Measurements from ENCODE around the gene ZBTB20. TPM values are rescaled to one million over a fixed set of nuclear protein-coding genes. Genes with fewer than 3 reads are reported as not detected.

Gene ZBTB20
- total RNA-seq, 1 experiment from 2014 or later = 12.8 TPM

GRCh38 chr3:114690911-114691310, 456.2 kb downstream of the ZBTB20 start:
- no peak for DNase-seq
- peaks cover 22% of the 10 kb centered on the region for H3K36me3 Mint-ChIP-seq (ENCODE audit: insufficient read depth, unreplicated experiment)
- H3K27ac Mint-ChIP-seq (ENCODE audit: unreplicated experiment) = no peak overlapping the region
- no peak for TF ChIP-seq CTCF (IDR thresholded peaks at IDR 0.05; ENCODE audit: insufficient read depth in 1 of 2, low read depth in 1 of 2, low read length in 1 of 2, severe bottlenecking in 1 of 2, unreplicated experiment in 1 of 2)
- no TSS peak for BruUV-seq (replicated peaks)
- H3K27me3 Mint-ChIP-seq (ENCODE audit: insufficient read depth, unreplicated experiment) = no peaks in the 10 kb centered on the region
- no peaks in the 10 kb centered on the region for H3K9me3 ChIP-seq
- no peak overlapping the region for H3K4me3 Mint-ChIP-seq (ENCODE audit: unreplicated experiment)
- H3K4me1 ChIP-seq = no peaks in the 10 kb centered on the region
- no peaks in the 10 kb centered on the region for H3K27me3 ChIP-seq (replicated peaks; ENCODE audit: control insufficient read depth, insufficient read depth, low read length)
- intact Hi-C loops (cut with micrococcal nuclease; ENCODE audit: unreplicated experiment) = no loop called here
- no peak overlapping the region for H3K4me3 ChIP-seq (ENCODE audit: low read depth, low read length)
- ChIA-PET POLR2A (no interaction called here), CTCF (no interaction called here)
- peaks cover 7% of the 10 kb centered on the region for H3K4me1 Mint-ChIP-seq (ENCODE audit: low read depth, unreplicated experiment)
- no peaks in the 10 kb centered on the region for H3K9me3 Mint-ChIP-seq (ENCODE audit: unreplicated experiment)
- no peaks in the 10 kb centered on the region for H3K36me3 ChIP-seq (ENCODE audit: control insufficient read depth, insufficient read depth, low read length)

GRCh38 chr3:114687151-114687550, 459.9 kb downstream of the ZBTB20 start:
- intact Hi-C loops (cut with micrococcal nuclease; ENCODE audit: unreplicated experiment) = no loop called here
- no peaks in the 10 kb centered on the region for H3K9me3 Mint-ChIP-seq (ENCODE audit: unreplicated experiment)
- no TSS peak for BruUV-seq (replicated peaks)
- peaks cover 20% of the 10 kb centered on the region for H3K36me3 Mint-ChIP-seq (ENCODE audit: insufficient read depth, unreplicated experiment)
- DNase-seq = no peak
- H3K4me3 ChIP-seq (ENCODE audit: low read depth, low read length) = no peak overlapping the region
- CTCF ChIA-PET = no interaction called here
- 0 out of 2 replicates have a peak, but pooled peaks cover 4% of the 10 kb centered on the region for H3K4me1 ChIP-seq
- H3K27ac Mint-ChIP-seq (ENCODE audit: unreplicated experiment) = no peak overlapping the region
- H3K27me3 Mint-ChIP-seq (ENCODE audit: insufficient read depth, unreplicated experiment) = no peaks in the 10 kb centered on the region
- no peak overlapping the region for H3K4me3 Mint-ChIP-seq (ENCODE audit: unreplicated experiment)
- TF ChIP-seq CTCF (IDR thresholded peaks at IDR 0.05; ENCODE audit: insufficient read depth in 1 of 2, low read depth in 1 of 2, low read length in 1 of 2, severe bottlenecking in 1 of 2, unreplicated experiment in 1 of 2) = no peak
- no peaks in the 10 kb centered on the region for H3K36me3 ChIP-seq (ENCODE audit: control insufficient read depth, insufficient read depth, low read length)
- H3K9me3 ChIP-seq = no peaks in the 10 kb centered on the region
- peaks cover 7% of the 10 kb centered on the region for H3K4me1 Mint-ChIP-seq (ENCODE audit: low read depth, unreplicated experiment)
- no peaks in the 10 kb centered on the region for H3K27me3 ChIP-seq (replicated peaks; ENCODE audit: control insufficient read depth, insufficient read depth, low read length)
- POLR2A ChIA-PET = no interaction called here

- H3K4me1 Mint-ChIP-seq (ENCODE audit: low read depth, unreplicated experiment) = peaks cover 7% of the 10 kb centered on the region
- BruUV-seq (replicated peaks) = no TSS peak
- intact Hi-C loops (cut with micrococcal nuclease; ENCODE audit: unreplicated experiment) = no loop called here
Measured at GRCh38 chr3:114686621-114687020, 460.5 kb downstream of the ZBTB20 start.

More at GRCh38 chr3:114686621-114687020, 460.5 kb downstream of the ZBTB20 start:
- no peaks in the 10 kb centered on the region for H3K36me3 ChIP-seq (ENCODE audit: control insufficient read depth, insufficient read depth, low read length)
- H3K9me3 ChIP-seq = no peaks in the 10 kb centered on the region
- H3K9me3 Mint-ChIP-seq (ENCODE audit: unreplicated experiment) = no peaks in the 10 kb centered on the region
- H3K4me1 ChIP-seq = 0 out of 2 replicates have a peak, but pooled peaks cover 4% of the 10 kb centered on the region
- POLR2A ChIA-PET = no interaction called here
- H3K36me3 Mint-ChIP-seq (ENCODE audit: insufficient read depth, unreplicated experiment) = peaks cover 15% of the 10 kb centered on the region
- no peak overlapping the region for H3K4me3 Mint-ChIP-seq (ENCODE audit: unreplicated experiment)
- H3K27me3 ChIP-seq (replicated peaks; ENCODE audit: control insufficient read depth, insufficient read depth, low read length) = no peaks in the 10 kb centered on the region
- no peak overlapping the region for H3K27ac Mint-ChIP-seq (ENCODE audit: unreplicated experiment)
- no peak overlapping the region for H3K4me3 ChIP-seq (ENCODE audit: low read depth, low read length)
- TF ChIP-seq CTCF (IDR thresholded peaks at IDR 0.05; ENCODE audit: insufficient read depth in 1 of 2, low read depth in 1 of 2, low read length in 1 of 2, severe bottlenecking in 1 of 2, unreplicated experiment in 1 of 2) = no peak
- DNase-seq = no peak
- CTCF ChIA-PET = no interaction called here
- H3K27me3 Mint-ChIP-seq (ENCODE audit: insufficient read depth, unreplicated experiment) = no peaks in the 10 kb centered on the region

Data from Caco-2 (cell line).